ENCODE data around the gene HSPA14.

HSPA14 gene

GRCh38 chr10:14910953-14911352 is 72.8 kb downstream of the HSPA14 start:
- Histone ChIP-seq H2BK12ac (ENCODE audit: low read length) (no peak overlapping the region), H3K4me1 (ENCODE audit: control insufficient read depth in 1 of 2, insufficient read depth in 2 of 2, low read length in 2 of 2) (no peaks in the 10 kb centered on the region), H3K9ac (ENCODE audit: low read length) (no peak overlapping the region), H2AK5ac (ENCODE audit: low read length) (no peak overlapping the region), H3K4me2 (ENCODE audit: low read length) (no peak overlapping the region), H3K36me3 (ENCODE audit: control insufficient read depth in 1 of 2, insufficient read depth in 2 of 2, low read length in 2 of 2) (peaks cover 15 to 23% of the 10 kb centered on the region in 2 experiments), H3K4me3 (ENCODE audit: low read depth, low read length) (no peak overlapping the region), H3K9me3 (ENCODE audit: insufficient read depth, low read depth, low read length) (peaks cover 2% of the 10 kb centered on the region), H3K79me2 (ENCODE audit: control insufficient read depth, insufficient read depth, low read length, poor library complexity) (no peaks in the 10 kb centered on the region), H3K79me1 (ENCODE audit: low read length) (no peaks in the 10 kb centered on the region), H2AFZ (ENCODE audit: insufficient read depth, low read length, poor library complexity) (no peak overlapping the region), H3K14ac (ENCODE audit: low read length) (no peak overlapping the region), H4K91ac (ENCODE audit: low read depth, low read length) (no peak overlapping the region), H3K18ac (ENCODE audit: low read length) (no peak overlapping the region), H2BK120ac (ENCODE audit: insufficient read depth, low read length, poor library complexity) (no peak overlapping the region), H3K27me3 (ENCODE audit: insufficient read depth, low read length) (no peaks in the 10 kb centered on the region), H3K27ac (ENCODE audit: low read depth, low read length) (no peak overlapping the region), H3K4ac (ENCODE audit: low read depth, low read length) (no peak overlapping the region), H4K12ac (ENCODE audit: low read depth, low read length) (no peak overlapping the region), H3K23ac (ENCODE audit: low read length) (no peak overlapping the region), H4K8ac (ENCODE audit: low read depth, low read length) (no peak overlapping the region), H2BK5ac (ENCODE audit: low read depth, low read length, poor library complexity) (no peak overlapping the region)
- no CpG with 5 or more reads among the region's 4 CpGs for WGBS (ENCODE audit: extremely low coverage, insufficient coverage, insufficient read length)
- no peak for DNase-seq

- no peak for DNase-seq
- Histone ChIP-seq H3K4me3 (ENCODE audit: low read depth, low read length) (no peak overlapping the region), H3K23ac (ENCODE audit: low read length) (no peak overlapping the region), H3K79me1 (ENCODE audit: low read length) (no peaks in the 10 kb centered on the region), H3K14ac (ENCODE audit: low read length) (no peak overlapping the region), H3K4ac (ENCODE audit: low read depth, low read length) (no peak overlapping the region), H3K4me2 (ENCODE audit: low read length) (no peak overlapping the region), H2AK5ac (ENCODE audit: low read length) (no peak overlapping the region), H3K27ac (ENCODE audit: low read depth, low read length) (no peak overlapping the region), H2BK120ac (ENCODE audit: insufficient read depth, low read length, poor library complexity) (no peak overlapping the region), H2BK12ac (ENCODE audit: low read length) (no peak overlapping the region), H3K27me3 (ENCODE audit: insufficient read depth, low read length) (no peaks in the 10 kb centered on the region), H3K79me2 (ENCODE audit: control insufficient read depth, insufficient read depth, low read length, poor library complexity) (no peaks in the 10 kb centered on the region), H4K12ac (ENCODE audit: low read depth, low read length) (no peak overlapping the region), H3K9ac (ENCODE audit: low read length) (no peak overlapping the region), H3K36me3 (ENCODE audit: control insufficient read depth in 1 of 2, insufficient read depth in 2 of 2, low read length in 2 of 2) (peaks cover 15 to 22% of the 10 kb centered on the region in 2 experiments), H3K18ac (ENCODE audit: low read length) (no peak overlapping the region), H2BK5ac (ENCODE audit: low read depth, low read length, poor library complexity) (no peak overlapping the region), H4K8ac (ENCODE audit: low read depth, low read length) (no peak overlapping the region), H2AFZ (ENCODE audit: insufficient read depth, low read length, poor library complexity) (no peak overlapping the region), H3K4me1 (ENCODE audit: control insufficient read depth in 1 of 2, insufficient read depth in 2 of 2, low read length in 2 of 2) (no peaks in the 10 kb centered on the region), H3K9me3 (ENCODE audit: insufficient read depth, low read depth, low read length) (peaks cover 2% of the 10 kb centered on the region), H4K91ac (ENCODE audit: low read depth, low read length) (no peak overlapping the region)
- WGBS (ENCODE audit: extremely low coverage, insufficient coverage, insufficient read length) = no CpG with 5 or more reads among the region's 3 CpGs
Measured at GRCh38 chr10:14911801-14912200, 73.7 kb downstream of the HSPA14 start.

DNA sequence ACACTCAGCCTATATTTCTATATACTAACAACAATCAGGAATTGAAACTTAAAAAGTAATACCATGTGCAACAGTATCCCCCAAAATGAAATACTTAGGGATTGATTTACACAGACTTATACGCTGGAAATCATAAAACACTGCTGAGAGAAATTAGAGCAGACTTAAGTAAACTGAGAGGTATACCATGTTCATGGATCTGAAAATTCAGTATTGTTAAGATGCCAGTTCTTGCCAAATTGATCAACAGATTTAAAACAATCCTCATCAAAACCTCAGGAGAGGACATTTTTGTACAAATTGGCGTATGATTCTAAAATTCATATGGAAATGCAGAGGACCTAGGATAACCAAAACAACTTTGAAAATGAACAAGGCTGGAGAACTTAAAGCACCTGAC is 78.5 kb downstream of the HSPA14 start:
- WGBS (ENCODE audit: extremely low coverage, insufficient coverage, insufficient read length) = no CpG with 5 or more reads among the region's 2 CpGs
- H3K27ac ChIP-seq (ENCODE audit: low read depth, low read length) = no peak overlapping the region
- no peak overlapping the region for H2AFZ ChIP-seq (ENCODE audit: insufficient read depth, low read length, poor library complexity)
- no peaks in the 10 kb centered on the region for H3K79me1 ChIP-seq (ENCODE audit: low read length)
- H3K27me3 ChIP-seq (ENCODE audit: insufficient read depth, low read length) = no peaks in the 10 kb centered on the region
- no peak overlapping the region for H3K18ac ChIP-seq (ENCODE audit: low read length)
- H3K4me1 ChIP-seq (ENCODE audit: control insufficient read depth in 1 of 2, insufficient read depth in 2 of 2, low read length in 2 of 2) = no peaks in the 10 kb centered on the region
- no peak overlapping the region for H3K4me2 ChIP-seq (ENCODE audit: low read length)
- H2BK120ac ChIP-seq (ENCODE audit: insufficient read depth, low read length, poor library complexity) = no peak overlapping the region
- no peak overlapping the region for H3K4me3 ChIP-seq (ENCODE audit: low read depth, low read length)
- no peak overlapping the region for H4K91ac ChIP-seq (ENCODE audit: low read depth, low read length)
- H2BK5ac ChIP-seq (ENCODE audit: low read depth, low read length, poor library complexity) = no peak overlapping the region
- H3K14ac ChIP-seq (ENCODE audit: low read length) = no peak overlapping the region
- H4K8ac ChIP-seq (ENCODE audit: low read depth, low read length) = no peak overlapping the region
- H3K23ac ChIP-seq (ENCODE audit: low read length) = no peak overlapping the region
- no peak overlapping the region for H2AK5ac ChIP-seq (ENCODE audit: low read length)
- H3K9me3 ChIP-seq (ENCODE audit: insufficient read depth, low read depth, low read length) = peaks cover 3% of the 10 kb centered on the region
- H3K4ac ChIP-seq (ENCODE audit: low read depth, low read length) = no peak overlapping the region
- DNase-seq = no peak
- H3K9ac ChIP-seq (ENCODE audit: low read length) = no peak overlapping the region
- no peaks in the 10 kb centered on the region for H3K79me2 ChIP-seq (ENCODE audit: control insufficient read depth, insufficient read depth, low read length, poor library complexity)
- H4K12ac ChIP-seq (ENCODE audit: low read depth, low read length) = no peak overlapping the region
- H2BK12ac ChIP-seq (ENCODE audit: low read length) = no peak overlapping the region
- H3K36me3 ChIP-seq (ENCODE audit: control insufficient read depth in 1 of 2, insufficient read depth in 2 of 2, low read length in 2 of 2) = peaks cover 13 to 18% of the 10 kb centered on the region in 2 experiments

DNA sequence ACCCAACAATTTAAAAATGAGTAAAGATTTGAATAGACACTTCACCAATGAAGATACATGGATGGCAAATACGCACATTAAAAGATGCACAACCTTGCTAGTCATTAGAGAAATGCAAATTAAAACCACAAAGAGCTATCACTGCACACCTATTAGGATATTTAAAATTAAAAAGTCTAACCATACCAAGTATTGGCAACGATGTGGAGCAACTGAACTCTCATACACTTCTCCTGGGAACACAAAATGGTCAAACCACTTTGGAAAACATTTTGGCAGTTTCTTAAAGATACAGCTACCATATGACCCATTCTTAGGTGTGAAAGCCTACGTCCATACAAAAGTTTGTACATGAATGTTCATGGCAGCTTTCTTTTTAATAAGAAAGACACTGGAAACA is 79.7 kb downstream of the HSPA14 start:
- Histone ChIP-seq H3K9me3 (ENCODE audit: insufficient read depth, low read depth, low read length) (peaks cover 3% of the 10 kb centered on the region), H4K8ac (ENCODE audit: low read depth, low read length) (no peak overlapping the region), H3K79me2 (ENCODE audit: control insufficient read depth, insufficient read depth, low read length, poor library complexity) (no peaks in the 10 kb centered on the region), H2BK5ac (ENCODE audit: low read depth, low read length, poor library complexity) (no peak overlapping the region), H3K79me1 (ENCODE audit: low read length) (no peaks in the 10 kb centered on the region), H2BK120ac (ENCODE audit: insufficient read depth, low read length, poor library complexity) (no peak overlapping the region), H3K18ac (ENCODE audit: low read length) (no peak overlapping the region), H4K12ac (ENCODE audit: low read depth, low read length) (no peak overlapping the region), H2BK12ac (ENCODE audit: low read length) (no peak overlapping the region), H3K4ac (ENCODE audit: low read depth, low read length) (no peak overlapping the region), H2AK5ac (ENCODE audit: low read length) (no peak overlapping the region), H3K4me3 (ENCODE audit: low read depth, low read length) (no peak overlapping the region), H3K4me1 (ENCODE audit: control insufficient read depth in 1 of 2, insufficient read depth in 2 of 2, low read length in 2 of 2) (no peaks in the 10 kb centered on the region), H3K27me3 (ENCODE audit: insufficient read depth, low read length) (no peaks in the 10 kb centered on the region), H2AFZ (ENCODE audit: insufficient read depth, low read length, poor library complexity) (no peak overlapping the region), H3K36me3 (ENCODE audit: control insufficient read depth in 1 of 2, insufficient read depth in 2 of 2, low read length in 2 of 2) (peaks cover 16 to 26% of the 10 kb centered on the region in 2 experiments), H3K27ac (ENCODE audit: low read depth, low read length) (no peak overlapping the region), H4K91ac (ENCODE audit: low read depth, low read length) (no peak overlapping the region), H3K9ac (ENCODE audit: low read length) (no peak overlapping the region), H3K23ac (ENCODE audit: low read length) (no peak overlapping the region), H3K14ac (ENCODE audit: low read length) (no peak overlapping the region), H3K4me2 (ENCODE audit: low read length) (no peak overlapping the region)
- DNase-seq = no peak
- no CpG with 5 or more reads among the region's 3 CpGs for WGBS (ENCODE audit: extremely low coverage, insufficient coverage, insufficient read length)
